Liver (tissue), 9 donors: ENCODE measurements around the gene KLHL42. TPM values are rescaled to one million over a fixed set of nuclear protein-coding genes. Genes with fewer than 3 reads are reported as not detected.

Experiments
- DNase-seq: peaks from one replicate; pipeline ENCODE4 v3.0.0-alpha.2; 2017; ENCODE audit warnings: low spot score
- H3K27ac ChIP-seq, 2 donors: one replicate each; pipeline ENCODE4 v1.7.0; 2013; ENCODE audit warnings: inconsistent platforms in 2 of 2, low read length in 2 of 2, control low read depth in 1 of 2, low read depth in 1 of 2, mild to moderate bottlenecking in 1 of 2
- H3K27me3 ChIP-seq, 4 donors: one replicate each; pipeline versions ENCODE4 v1.6.1 to v1.7.0; 2013; ENCODE audit warnings: low read length in 3 of 4, inconsistent platforms in 1 of 4, mild to moderate bottlenecking in 1 of 4, moderate library complexity in 1 of 4; ENCODE audit not compliant: control insufficient read depth in 4 of 4, insufficient read depth in 4 of 4
- H3K36me3 ChIP-seq, 4 donors: one replicate each; pipeline versions ENCODE4 v1.6.1 to v1.7.0; 2013; ENCODE audit warnings: low read length in 3 of 4, mild to moderate bottlenecking in 3 of 4, low read depth in 1 of 4, moderate library complexity in 1 of 4; ENCODE audit not compliant: control insufficient read depth in 4 of 4, insufficient read depth in 3 of 4
- H3K4me1 ChIP-seq, 4 donors: one replicate each; pipeline versions ENCODE4 v1.6.1 to v1.7.0; 2013; ENCODE audit warnings: low read length in 3 of 4, mild to moderate bottlenecking in 3 of 4, moderate library complexity in 1 of 4; ENCODE audit not compliant: control insufficient read depth in 4 of 4, insufficient read depth in 4 of 4
- H3K4me3 ChIP-seq, 3 donors: one replicate each; pipeline versions ENCODE4 v1.6.1 to v1.7.0; 2013; ENCODE audit warnings: low read length in 3 of 3, control low read depth in 1 of 3, low read depth in 1 of 3, mild to moderate bottlenecking in 1 of 3
- H3K9ac ChIP-seq, 2 donors: one replicate each; pipeline ENCODE4 v1.7.0; 2013; ENCODE audit warnings: low read length in 2 of 2, mild to moderate bottlenecking in 2 of 2, moderate library complexity in 2 of 2, control low read depth in 1 of 2, low read depth in 1 of 2
- H3K9me3 ChIP-seq, 4 donors: one replicate each; pipeline versions ENCODE4 v1.6.1 to v1.7.0; 2013; ENCODE audit warnings: low read length in 3 of 4; ENCODE audit not compliant: control insufficient read depth in 4 of 4
- ATF3 ChIP-seq: IDR thresholded peaks from 2 replicates; pipeline ENCODE4 v1.6.1; 2016; ENCODE audit warnings: antibody characterized with exemption
- CTCF ChIP-seq: fragments of 150-350 bp; IDR thresholded peaks from 2 replicates; pipeline ENCODE4 v1.5.1; 2017; ENCODE audit warnings: improper control_type of control experiment, low read depth, low read length; ENCODE audit not compliant: missing input control
- EGR1 ChIP-seq, 2 donors: IDR thresholded peaks; 2 replicates each; pipeline ENCODE4 v1.6.1; 2016 to 2018; ENCODE audit warnings: antibody characterized with exemption in 2 of 2, low read depth in 2 of 2
- FOXA1 ChIP-seq: IDR thresholded peaks from 2 replicates; pipeline ENCODE4 v1.6.1; 2016; ENCODE audit warnings: antibody characterized with exemption
- FOXA2 ChIP-seq: IDR thresholded peaks from 2 replicates; pipeline ENCODE4 v1.6.1; 2016; ENCODE audit warnings: antibody characterized with exemption
- GABPA ChIP-seq, 2 donors: IDR thresholded peaks in 1 of 2; conservative IDR thresholded peaks in 1 of 2; 2 replicates each; pipeline ENCODE4 v1.6.1; 2016; ENCODE audit warnings: antibody characterized with exemption in 2 of 2, mild to moderate bottlenecking in 1 of 2, moderate library complexity in 1 of 2
- HNF4A ChIP-seq, 2 donors: conservative IDR thresholded peaks; 2 replicates each; pipeline ENCODE4 v1.6.1; 2016; ENCODE audit warnings: antibody characterized with exemption in 2 of 2, mild to moderate bottlenecking in 2 of 2
- HNF4G ChIP-seq: IDR thresholded peaks from 2 replicates; pipeline ENCODE4 v1.6.1; 2016; ENCODE audit warnings: antibody characterized with exemption
- JUND ChIP-seq, 2 donors: IDR thresholded peaks; 2 replicates each; pipeline ENCODE4 v1.6.1; 2016; ENCODE audit warnings: antibody characterized with exemption in 2 of 2
- MAX ChIP-seq: IDR thresholded peaks from 2 replicates; pipeline ENCODE4 v1.6.1; 2016; ENCODE audit warnings: antibody characterized with exemption
- NR2F2 ChIP-seq: IDR thresholded peaks from 2 replicates; pipeline ENCODE4 v1.6.1; 2016; ENCODE audit warnings: antibody characterized with exemption
- RAD21 ChIP-seq, 2 donors: IDR thresholded peaks; 2 replicates each; pipeline ENCODE4 v1.6.1; 2016; ENCODE audit warnings: antibody characterized with exemption in 2 of 2, mild to moderate bottlenecking in 2 of 2
- REST ChIP-seq: IDR thresholded peaks from 2 replicates; pipeline ENCODE4 v1.6.1; 2016; ENCODE audit warnings: antibody characterized with exemption, mild to moderate bottlenecking
- RXRA ChIP-seq, 2 donors: IDR thresholded peaks; 2 replicates each; pipeline ENCODE4 v1.6.1; 2017 to 2018; ENCODE audit warnings: antibody characterized with exemption in 2 of 2, mild to moderate bottlenecking in 1 of 2
- SP1 ChIP-seq: IDR thresholded peaks from 2 replicates; pipeline ENCODE4 v1.6.1; 2018; ENCODE audit warnings: antibody characterized with exemption, mild to moderate bottlenecking
- TAF1 ChIP-seq: conservative IDR thresholded peaks from 2 replicates; pipeline ENCODE4 v1.6.1; 2016; ENCODE audit warnings: antibody characterized with exemption, mild to moderate bottlenecking
- YY1 ChIP-seq: IDR thresholded peaks from 2 replicates; pipeline ENCODE4 v1.6.1; 2016; ENCODE audit warnings: antibody characterized with exemption, mild to moderate bottlenecking
- ZBTB33 ChIP-seq: IDR thresholded peaks from 2 replicates; pipeline ENCODE4 v1.6.1; 2016; ENCODE audit warnings: antibody characterized with exemption
- WGBS: extraction: QIAGEN DNeasy Blood & Tissue Kit; methylation state at CpG from one replicate; pipeline ENCODE4 v1.1.7; 2013; 5-methylcytosine and 5-hydroxymethylcytosine counted together
- polyA plus RNA-seq, 2 donors: library from polyadenylated mRNA; stranded (reverse) in 1 of 2; unstranded in 1 of 2; fragments of 200-250 nt in 1 of 2; fragments of >200 nt in 1 of 2; fragmentation: Nextera tagmentation in 1 of 2; extraction: Ambion mirVana in 1 of 2; gene quantifications; one replicate each; pipeline versions ENCODE4 v1.2.1 to v1.2.3, GENCODE V29; 2013 to 2015
- total RNA-seq, 2 donors: library from RNA; depleted of rRNA; stranded (reverse); fragments of >200 nt; gene quantifications; one replicate each; pipeline ENCODE4 v1.2.3, GENCODE V29; 2014
- donor health status: healthy.
- donor health status: healthy.
- donor health status: healthy.
- donor health status: healthy.
- donor health status: healthy.

The KLHL42 gene
- total and polyA plus RNA-seq, 4 donors = 3.6 to 13.4 (median 6.4) TPM

DNA sequence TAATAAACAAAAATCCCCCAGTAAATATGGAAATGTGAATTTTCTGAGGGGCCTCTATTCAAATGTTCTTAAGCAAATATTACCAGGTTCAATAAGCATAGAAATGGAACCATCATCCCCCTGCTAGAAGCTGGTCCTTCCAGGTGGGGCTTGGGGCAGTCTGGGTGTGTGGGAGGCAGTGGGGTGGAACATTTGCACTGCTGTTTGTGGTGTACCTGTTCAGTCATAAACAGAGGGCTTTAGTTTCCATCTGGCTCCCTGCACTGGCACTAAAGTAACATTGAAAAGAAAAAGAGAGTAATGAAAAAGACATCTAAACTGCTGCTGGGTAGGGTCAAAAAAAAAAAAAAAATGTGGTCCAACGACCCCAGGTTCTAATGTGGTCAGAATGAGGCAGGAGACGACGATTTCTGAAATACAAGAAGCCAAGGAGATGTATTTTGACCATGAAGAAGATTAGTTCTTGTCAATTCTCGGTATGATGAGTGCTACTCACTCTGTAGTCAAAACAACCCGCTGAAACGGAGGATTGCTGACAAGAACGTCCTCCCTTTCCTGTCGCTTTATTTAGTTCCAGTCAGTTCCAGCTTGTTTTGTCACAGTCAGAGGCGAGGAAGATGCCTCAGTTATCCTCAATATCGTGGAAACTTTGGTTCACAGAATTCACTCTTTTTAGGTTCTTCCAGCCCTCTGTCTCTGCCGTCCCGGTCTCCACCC is 44.3 kb downstream of the KLHL42 start (continued):
- no peak for TF ChIP-seq FOXA1
- no peak for TF ChIP-seq SP1
- TF ChIP-seq HNF4G = no peak
- TF ChIP-seq RXRA (IDR thresholded peaks at IDR 0.05) = no peak

DNA sequence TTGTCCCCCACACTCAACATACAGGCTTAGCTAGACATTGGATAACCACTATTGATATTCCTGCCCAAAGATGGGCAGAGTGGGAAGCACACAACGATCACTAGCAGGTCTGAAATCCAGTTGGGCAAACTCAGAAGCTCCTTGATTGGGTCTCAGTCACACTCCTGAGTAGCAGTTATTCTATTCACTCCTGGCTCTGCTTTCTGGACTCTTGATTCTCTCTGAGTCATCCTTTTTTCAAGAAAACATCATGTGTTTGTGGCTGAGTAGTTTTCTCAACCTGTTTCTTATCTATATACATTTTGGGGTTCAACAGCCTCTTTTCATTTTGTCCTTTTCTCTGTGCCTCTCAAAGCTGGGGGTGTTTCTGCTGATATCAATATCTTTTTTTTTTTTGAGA is 46.0 kb downstream of the KLHL42 start:
- no peak for DNase-seq
- H3K9ac ChIP-seq = no peak overlapping the region
- no peaks in the 10 kb centered on the region for H3K9me3 ChIP-seq
- H3K36me3 ChIP-seq = no peaks in the 10 kb centered on the region
- no peaks in the 10 kb centered on the region for H3K27me3 ChIP-seq
- H3K27ac ChIP-seq = no peak overlapping the region
- TF ChIP-seq FOXA1 (no peak), MAX (no peak), GABPA (IDR thresholded peaks at IDR 0.05 in 1 of 2, conservative IDR thresholded peaks at IDR 0.05 in 1 of 2) (no peak), ZBTB33 (no peak), NR2F2 (no peak), ATF3 (no peak), SP1 (no peak), EGR1 (IDR thresholded peaks at IDR 0.05; ENCODE audit: low read depth in 2 of 2) (no peak), RAD21 (IDR thresholded peaks at IDR 0.05) (no peak)
- no peak overlapping the region for H3K4me3 ChIP-seq
- 86% methylated on average over 1 of the region's 1 CpG for WGBS
- H3K4me1 ChIP-seq = peaks cover 0 to 3% (median 1%) of the 10 kb centered on the region in 4 donors

DNA sequence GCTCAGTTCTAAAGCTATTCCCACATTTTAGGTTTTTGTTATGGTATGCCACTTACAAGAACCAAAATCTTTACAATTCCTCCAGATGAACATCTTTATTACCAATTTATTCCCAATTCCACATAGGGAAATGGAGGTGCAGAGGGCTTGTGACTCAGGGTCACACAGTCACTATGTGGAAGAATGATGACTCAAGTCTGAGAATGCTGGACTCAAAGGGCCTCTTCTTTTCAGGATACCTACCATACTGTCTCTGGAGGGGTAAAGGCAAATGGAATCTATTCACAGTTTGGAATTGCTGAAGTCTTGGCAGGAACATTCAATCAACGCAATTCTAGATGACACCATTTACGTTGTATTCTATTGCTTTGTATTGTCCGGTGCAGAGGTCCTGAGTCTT is 48.2 kb downstream of the KLHL42 start:
- no peak overlapping the region for H3K27ac ChIP-seq
- no peaks in the 10 kb centered on the region for H3K9me3 ChIP-seq
- no peak for DNase-seq
- 97% methylated on average over 3 of the region's 3 CpGs for WGBS
- H3K4me1 ChIP-seq = no peaks in the 10 kb centered on the region
- no peak overlapping the region for H3K9ac ChIP-seq
- no peak for TF ChIP-seq SP1
- no peak for TF ChIP-seq GABPA (IDR thresholded peaks at IDR 0.05 in 1 of 2, conservative IDR thresholded peaks at IDR 0.05 in 1 of 2)
- no peak for TF ChIP-seq RAD21 (IDR thresholded peaks at IDR 0.05)
- no peak for TF ChIP-seq NR2F2
- no peak for TF ChIP-seq ZBTB33
- no peak for TF ChIP-seq CTCF
- no peak for TF ChIP-seq FOXA1
- no peak for TF ChIP-seq JUND (IDR thresholded peaks at IDR 0.05)
- no peak for TF ChIP-seq FOXA2
- no peak for TF ChIP-seq RXRA (IDR thresholded peaks at IDR 0.05)
- no peak for TF ChIP-seq ATF3
- no peak for TF ChIP-seq TAF1
- no peak for TF ChIP-seq EGR1 (IDR thresholded peaks at IDR 0.05; ENCODE audit: low read depth in 2 of 2)
- TF ChIP-seq MAX = no peak
- TF ChIP-seq REST = no peak
- TF ChIP-seq HNF4G = no peak
- TF ChIP-seq HNF4A (conservative IDR thresholded peaks at IDR 0.05) = no peak
- TF ChIP-seq YY1 = no peak
- no peak overlapping the region for H3K4me3 ChIP-seq
- no peaks in the 10 kb centered on the region for H3K36me3 ChIP-seq
- H3K27me3 ChIP-seq = no peaks in the 10 kb centered on the region
